ENCODE measurements around the gene CYP19A1.

Gene CYP19A1

GRCh38 chr15:51382787-51383186 is 44.4 kb upstream of the CYP19A1 start:
- Mint-ChIP-seq H3K9me3 (no peaks in the 10 kb centered on the region), H3K27ac (peak overlapping the region in 1 of 3 experiments; percentile 25), H3K4me1 (peaks cover 10% of the 10 kb centered on the region), H3K36me3 (ENCODE audit: low read depth) (no peaks in the 10 kb centered on the region), H3K4me3 (no peak overlapping the region), H3K27me3 (ENCODE audit: low read depth) (peaks cover 7% of the 10 kb centered on the region)
- TF ChIP-seq CTCF (IDR thresholded peaks at IDR 0.05; ENCODE audit: unreplicated experiment in 3 of 3): peak; percentile 53 to 58 (median 54)

DNA sequence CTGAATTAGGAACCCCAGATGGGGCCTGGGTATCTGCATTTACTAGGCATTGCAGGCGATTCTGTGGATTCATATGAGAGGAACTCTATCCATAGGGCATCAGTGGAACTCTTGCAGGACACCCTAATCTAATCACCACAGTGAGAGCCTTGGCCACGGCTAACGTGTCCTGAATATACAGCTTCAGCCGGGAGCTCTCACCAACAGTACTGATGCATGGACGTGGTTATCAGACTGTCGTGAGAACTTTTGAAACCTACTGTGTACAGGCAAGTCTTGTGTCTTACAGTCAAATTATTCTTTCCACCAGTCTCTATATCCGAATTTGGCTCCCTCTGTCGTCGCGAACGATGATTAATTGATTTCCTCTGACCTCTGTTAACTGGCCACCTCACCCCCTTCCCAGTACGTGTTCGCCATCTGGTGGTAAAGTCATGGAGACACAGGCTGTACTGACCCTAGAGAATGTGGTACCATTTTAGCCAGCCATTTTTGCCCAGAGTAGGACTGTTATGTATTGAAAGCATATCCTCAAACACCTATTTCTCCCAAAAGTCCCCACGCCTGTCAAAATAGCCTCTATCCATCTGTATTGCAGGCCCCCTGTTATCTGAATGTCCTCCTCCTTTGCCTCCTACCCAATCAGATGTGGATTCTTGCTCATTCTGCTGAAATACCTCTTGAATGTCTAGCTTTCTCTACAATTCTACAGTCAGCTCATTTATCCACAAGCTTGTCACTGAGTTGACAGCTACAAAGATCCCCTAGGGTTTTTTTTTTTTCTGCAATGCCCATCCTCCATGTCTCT is 42.8 kb upstream of the CYP19A1 start:
- peaks cover 10% of the 10 kb centered on the region for H3K4me1 Mint-ChIP-seq

DNA sequence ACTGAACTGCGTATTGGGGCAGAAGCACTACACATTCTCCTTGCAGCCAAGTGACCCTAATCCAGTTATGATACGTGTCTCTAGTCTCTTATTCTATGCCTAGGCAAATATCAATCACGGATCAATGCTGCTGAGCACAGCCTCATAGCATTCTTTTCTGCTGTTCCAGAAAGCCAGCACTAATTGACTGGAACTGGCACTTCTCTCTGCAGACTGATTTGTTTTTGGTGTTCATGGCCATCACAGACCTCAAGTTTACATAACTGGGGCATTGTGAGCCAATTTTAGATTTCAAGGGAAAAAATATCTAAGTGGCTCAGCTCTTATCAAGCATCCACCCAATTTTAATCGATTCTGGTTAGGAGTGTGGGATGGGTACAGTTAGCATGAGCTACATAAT is 41.0 kb upstream of the CYP19A1 start:
- Mint-ChIP-seq H3K36me3 (ENCODE audit: low read depth) (no peaks in the 10 kb centered on the region), H3K27ac (no peak overlapping the region), H3K27me3 (ENCODE audit: low read depth) (peaks cover 4% of the 10 kb centered on the region)

More for the DNA sequence above, 42.8 kb upstream of the CYP19A1 start:
- no peak overlapping the region for H3K27ac Mint-ChIP-seq
- TF ChIP-seq CTCF (IDR thresholded peaks at IDR 0.05; ENCODE audit: unreplicated experiment in 3 of 3): peak; percentile 78 to 91 (median 89)
- H3K36me3 Mint-ChIP-seq (ENCODE audit: low read depth): no peaks in the 10 kb centered on the region
- H3K27me3 Mint-ChIP-seq (ENCODE audit: low read depth): peaks cover 7% of the 10 kb centered on the region
- no peak overlapping the region for H3K4me3 Mint-ChIP-seq
- no peaks in the 10 kb centered on the region for H3K9me3 Mint-ChIP-seq

GRCh38 chr15:51378406-51378805 is 40.0 kb upstream of the CYP19A1 start:
- Mint-ChIP-seq H3K9me3 (no peaks in the 10 kb centered on the region), H3K27me3 (ENCODE audit: low read depth) (peaks cover 4% of the 10 kb centered on the region), H3K36me3 (ENCODE audit: low read depth) (no peaks in the 10 kb centered on the region), H3K27ac (no peak overlapping the region), H3K4me1 (peaks cover 10% of the 10 kb centered on the region), H3K4me3 (no peak overlapping the region)
- no peak for TF ChIP-seq CTCF (IDR thresholded peaks at IDR 0.05; ENCODE audit: unreplicated experiment in 3 of 3)

More for the DNA sequence above, 41.0 kb upstream of the CYP19A1 start:
- no peak overlapping the region for H3K4me3 Mint-ChIP-seq
- H3K4me1 Mint-ChIP-seq: peaks cover 10% of the 10 kb centered on the region
- H3K9me3 Mint-ChIP-seq: no peaks in the 10 kb centered on the region
- no peak for TF ChIP-seq CTCF (IDR thresholded peaks at IDR 0.05; ENCODE audit: unreplicated experiment in 3 of 3)

DNA sequence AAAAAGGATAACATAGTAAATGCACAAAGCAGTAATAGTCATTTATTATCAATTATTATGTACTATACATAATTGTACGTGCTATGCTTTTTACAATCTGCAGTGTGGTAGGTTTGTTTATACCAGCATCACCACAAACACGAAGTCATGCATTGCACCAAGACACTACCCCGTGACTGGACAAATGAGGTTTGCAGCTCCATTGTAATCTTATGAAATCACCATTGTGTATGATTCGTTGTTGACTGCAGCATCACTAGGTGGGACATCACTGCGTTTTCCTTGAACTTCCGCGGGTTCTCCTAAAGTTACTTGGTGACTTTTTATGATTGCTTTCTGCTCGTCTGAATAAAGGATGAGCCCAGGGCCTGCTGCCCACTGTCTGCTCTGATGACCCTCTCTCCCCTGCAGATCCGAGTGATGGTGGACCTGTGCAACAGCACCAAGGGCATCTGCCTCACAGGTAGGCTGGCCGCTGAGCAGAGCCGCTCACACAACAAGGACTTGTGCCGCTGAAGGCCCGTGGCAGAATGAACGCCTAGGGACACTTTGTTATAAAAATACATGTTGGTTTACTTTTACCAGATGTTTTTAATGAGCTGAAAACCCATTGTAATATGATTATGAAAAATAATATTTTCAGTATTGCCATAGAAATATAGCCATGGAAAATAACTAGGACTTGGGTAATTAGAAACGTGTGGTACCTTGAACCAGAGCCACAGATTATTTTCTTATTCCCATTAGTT is 38.8 kb upstream of the CYP19A1 start:
- Mint-ChIP-seq H3K27me3 (ENCODE audit: low read depth) (peaks cover 4% of the 10 kb centered on the region), H3K4me3 (no peak overlapping the region), H3K36me3 (ENCODE audit: low read depth) (no peaks in the 10 kb centered on the region), H3K9me3 (no peaks in the 10 kb centered on the region), H3K27ac (no peak overlapping the region), H3K4me1 (peaks cover 5% of the 10 kb centered on the region)
- no peak for TF ChIP-seq CTCF (IDR thresholded peaks at IDR 0.05; ENCODE audit: unreplicated experiment in 3 of 3)
